Suprapubic skin (tissue), 4 donors: ENCODE results near the gene STK17A. TPM values are rescaled to one million over a fixed set of nuclear protein-coding genes. Genes with fewer than 3 reads are reported as not detected.

Experiments used
- DNase-seq, 2 donors: peaks; one replicate each; pipeline ENCODE4 v3.0.0-alpha.2; 2019; ENCODE audit warnings: low spot score in 2 of 2
- H3K27ac ChIP-seq: fragments of 200-600 bp; sonication (generic); one replicate; pipeline ENCODE4 v1.5.1; 2019
- H3K27me3 ChIP-seq: fragments of 200-600 bp; sonication (generic); one replicate; pipeline ENCODE4 v1.5.1; 2019
- H3K36me3 ChIP-seq: fragments of 200-600 bp; sonication (generic); one replicate; pipeline ENCODE4 v1.5.1; 2019
- H3K4me1 ChIP-seq: fragments of 200-600 bp; sonication (generic); one replicate; pipeline ENCODE4 v1.5.1; 2019
- H3K4me3 ChIP-seq: fragments of 200-600 bp; sonication (generic); one replicate; pipeline ENCODE4 v1.5.1; 2019; ENCODE audit warnings: mild to moderate bottlenecking
- H3K9me3 ChIP-seq: fragments of 200-600 bp; sonication (generic); one replicate; pipeline ENCODE4 v1.5.1; 2019
- CTCF ChIP-seq, 2 donors: fragments of 200-600 bp in 1 of 2; fragments of 450-650 bp in 1 of 2; sonication (generic) in 1 of 2; IDR thresholded peaks; one replicate each; pipeline ENCODE4 v1.5.1; 2016 to 2019; ENCODE audit warnings: antibody characterized with exemption in 2 of 2, mild to moderate bottlenecking in 1 of 2, moderate library complexity in 1 of 2
- EP300 ChIP-seq: sonication (generic); formaldehyde crosslinking; IDR thresholded peaks from one replicate; pipeline ENCODE4 v1.6.1; 2017; ENCODE audit warnings: antibody characterized with exemption
- POLR2A ChIP-seq, 2 donors: fragments of 450-650 bp; IDR thresholded peaks; one replicate each; pipeline ENCODE4 v1.6.1; 2017; ENCODE audit warnings: antibody characterized with exemption in 2 of 2, mild to moderate bottlenecking in 2 of 2, moderate library complexity in 2 of 2
- POLR2AphosphoS5 ChIP-seq, 3 donors: sonication (generic); formaldehyde crosslinking; IDR thresholded peaks; one replicate each; pipeline ENCODE4 v1.6.1; 2017; ENCODE audit warnings: antibody characterized with exemption in 3 of 3
- WGBS: methylation state at CpG from one replicate; pipeline ENCODE4 v1.1.5; 2018; 5-methylcytosine and 5-hydroxymethylcytosine counted together
- total RNA-seq, 4 donors: library from RNA; depleted of rRNA; stranded (reverse); fragments of >200 nt; gene quantifications; one replicate each; pipeline ENCODE4 v1.1.0, GENCODE V29; 2016

STK17A gene
- total RNA-seq, 4 donors from 2014 or later = 14.2 to 18.3 (median 15.9) TPM

- Histone ChIP-seq H3K36me3 (peaks cover 53% of the 10 kb centered on the region), H3K27me3 (no peaks in the 10 kb centered on the region), H3K4me3 (no peak overlapping the region), H3K9me3 (no peaks in the 10 kb centered on the region), H3K4me1 (peaks cover 19% of the 10 kb centered on the region), H3K27ac (peak overlapping the region; percentile 69)
- TF ChIP-seq POLR2AphosphoS5 (IDR thresholded peaks at IDR 0.05) (no peak), CTCF (IDR thresholded peaks at IDR 0.05) (no peak), POLR2A (IDR thresholded peaks at IDR 0.05) (no peak), EP300 (no peak)
- DNase-seq = no peak
- 46% methylated on average over 4 of the region's 4 CpGs for WGBS
Measured at GRCh38 chr7:43637114-43637806, 54.4 kb downstream of the STK17A start.

- WGBS = 58% methylated on average over 6 of the region's 6 CpGs
- Histone ChIP-seq H3K27me3 (no peaks in the 10 kb centered on the region), H3K4me3 (no peak overlapping the region), H3K9me3 (no peaks in the 10 kb centered on the region), H3K36me3 (peaks cover 51% of the 10 kb centered on the region), H3K4me1 (peaks cover 19% of the 10 kb centered on the region), H3K27ac (peak overlapping the region; percentile 58)
- no peak for DNase-seq
- no peak for TF ChIP-seq EP300
- TF ChIP-seq POLR2AphosphoS5 (IDR thresholded peaks at IDR 0.05) = peak in 1 of 3 donors; percentile 33
Measured at GRCh38 chr7:43639858-43640491, 57.1 kb downstream of the STK17A start.

- DNase-seq = no peak
- TF ChIP-seq EP300 = no peak
- no peak for TF ChIP-seq POLR2AphosphoS5 (IDR thresholded peaks at IDR 0.05)
- TF ChIP-seq POLR2A (IDR thresholded peaks at IDR 0.05) = no peak
- TF ChIP-seq CTCF (IDR thresholded peaks at IDR 0.05) = no peak
- Histone ChIP-seq H3K4me3 (no peak overlapping the region), H3K4me1 (peaks cover 19% of the 10 kb centered on the region), H3K9me3 (no peaks in the 10 kb centered on the region), H3K27me3 (no peaks in the 10 kb centered on the region), H3K36me3 (peaks cover 46% of the 10 kb centered on the region), H3K27ac (peak overlapping the region; percentile 58)
- 99% methylated on average over 3 of the region's 3 CpGs for WGBS
Measured at GRCh38 chr7:43640679-43641078, 57.8 kb downstream of the STK17A start.

- TF ChIP-seq EP300 = no peak
- no peak for TF ChIP-seq POLR2AphosphoS5 (IDR thresholded peaks at IDR 0.05)
- TF ChIP-seq CTCF (IDR thresholded peaks at IDR 0.05) = no peak
- no peak for TF ChIP-seq POLR2A (IDR thresholded peaks at IDR 0.05)
- Histone ChIP-seq H3K4me3 (no peak overlapping the region), H3K27me3 (no peaks in the 10 kb centered on the region), H3K36me3 (peaks cover 39% of the 10 kb centered on the region), H3K27ac (no peak overlapping the region), H3K4me1 (peaks cover 22% of the 10 kb centered on the region), H3K9me3 (no peaks in the 10 kb centered on the region)
- DNase-seq = no peak
- 86% methylated on average over 13 of the region's 13 CpGs for WGBS
Measured at GRCh38 chr7:43642897-43643630, 60.2 kb downstream of the STK17A start.

DNA sequence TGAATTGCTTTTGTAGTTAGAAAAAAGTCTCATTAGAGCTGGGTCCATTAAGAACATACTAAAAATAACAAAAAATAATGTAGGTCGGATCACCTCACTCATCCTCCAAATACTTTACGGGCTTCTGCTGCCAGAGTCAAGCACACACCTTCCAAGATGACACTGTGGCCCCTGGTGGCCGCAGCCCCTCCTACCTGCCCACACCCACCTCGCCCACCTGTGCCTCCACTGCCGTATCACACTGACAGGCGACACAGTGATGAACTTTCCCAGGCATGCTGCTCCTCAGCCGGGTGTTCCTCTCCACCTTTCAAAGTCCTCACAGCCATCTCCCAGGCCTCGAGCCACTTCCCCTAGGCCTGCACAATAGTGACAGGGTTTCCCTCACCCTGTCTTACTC lies 60.9 kb downstream of the STK17A start:
- Histone ChIP-seq H3K9me3 (no peaks in the 10 kb centered on the region), H3K27ac (no peak overlapping the region), H3K36me3 (peaks cover 39% of the 10 kb centered on the region), H3K27me3 (no peaks in the 10 kb centered on the region), H3K4me1 (peaks cover 30% of the 10 kb centered on the region), H3K4me3 (no peak overlapping the region)
- WGBS = 84% methylated on average over 8 of the region's 8 CpGs
- DNase-seq = no peak
- no peak for TF ChIP-seq POLR2A (IDR thresholded peaks at IDR 0.05)
- no peak for TF ChIP-seq POLR2AphosphoS5 (IDR thresholded peaks at IDR 0.05)
- no peak for TF ChIP-seq CTCF (IDR thresholded peaks at IDR 0.05)
- TF ChIP-seq EP300 = no peak
